Left lung (tissue), 10 donors: Measurements from ENCODE around the gene MTHFD2. TPM values are rescaled to one million over a fixed set of nuclear protein-coding genes. Genes with fewer than 3 reads are reported as not detected.

ENCODE experiments used
- ATAC-seq: fragments of 200-7000 bp; cut with Tn5 transposase; one replicate; pipeline ENCODE4 v1.9.1; 2020; ENCODE audit warnings: moderate library complexity
- DNase-seq, 4 donors: peaks; one replicate each; pipeline ENCODE4 v3.0.0-alpha.2; 2013 to 2020
- H3K27ac ChIP-seq, 2 donors: fragments of 200-600 bp; sonication (generic) in 1 of 2; one replicate each; pipeline versions ENCODE4 v1.5.0 to v1.8.0; 2020 to 2021
- H3K27me3 ChIP-seq, 2 donors: fragments of 200-600 bp; sonication (generic) in 1 of 2; one replicate each; pipeline versions ENCODE4 v1.5.0 to v1.8.0; 2020 to 2021
- H3K36me3 ChIP-seq, 2 donors: fragments of 200-600 bp; sonication (generic) in 1 of 2; one replicate each; pipeline versions ENCODE4 v1.5.0 to v1.8.0; 2020 to 2021
- H3K4me1 ChIP-seq, 2 donors: fragments of 200-600 bp; one replicate each; pipeline ENCODE4 v1.8.0; 2021
- H3K4me3 ChIP-seq, 2 donors: fragments of 200-600 bp; sonication (generic) in 1 of 2; one replicate each; pipeline versions ENCODE4 v1.5.0 to v1.8.0; 2020 to 2021; ENCODE audit warnings: mild to moderate bottlenecking in 1 of 2
- H3K9me3 ChIP-seq, 2 donors: fragments of 200-600 bp; sonication (generic) in 1 of 2; one replicate each; pipeline versions ENCODE4 v1.5.0 to v1.8.0; 2020 to 2021
- CTCF ChIP-seq, 2 donors: fragments of 200-600 bp; sonication (generic) in 1 of 2; IDR thresholded peaks; one replicate each; pipeline versions ENCODE4 v1.5.0 to v1.8.0; 2021; ENCODE audit warnings: antibody characterized with exemption in 2 of 2
- intact Hi-C, 2 donors: fragments of 100-400 bp; cut with DNase I; formaldehyde crosslinking; loops; one replicate each; pipeline versions ENCODE4 v1.11.2 to v1.14.2; 2022
- polyA plus RNA-seq, 6 donors: library from polyadenylated mRNA; unstranded; fragments of 120-200 nt; gene quantifications; one replicate each; pipeline ENCODE4 v1.2.1, GENCODE V29; 2013; ENCODE audit not compliant: insufficient read length in 6 of 6
- total RNA-seq, 2 donors: library from RNA; stranded (reverse); fragmentation: NEBNext Ultra II Directional; extraction: Animal tissue kit (Norgen Biotek cat#: 25700); gene quantifications; one replicate each; pipeline ENCODE4 v1.2.1, GENCODE V29; 2021
- donor health status: DM: no; HTN: yes; CAD: no.
- donor health status: DM: no; HTN: no; CAD: no.

The MTHFD2 gene
- total and polyA plus RNA-seq, 8 donors: 12.8 to 81.2 (median 16.2) TPM

DNA sequence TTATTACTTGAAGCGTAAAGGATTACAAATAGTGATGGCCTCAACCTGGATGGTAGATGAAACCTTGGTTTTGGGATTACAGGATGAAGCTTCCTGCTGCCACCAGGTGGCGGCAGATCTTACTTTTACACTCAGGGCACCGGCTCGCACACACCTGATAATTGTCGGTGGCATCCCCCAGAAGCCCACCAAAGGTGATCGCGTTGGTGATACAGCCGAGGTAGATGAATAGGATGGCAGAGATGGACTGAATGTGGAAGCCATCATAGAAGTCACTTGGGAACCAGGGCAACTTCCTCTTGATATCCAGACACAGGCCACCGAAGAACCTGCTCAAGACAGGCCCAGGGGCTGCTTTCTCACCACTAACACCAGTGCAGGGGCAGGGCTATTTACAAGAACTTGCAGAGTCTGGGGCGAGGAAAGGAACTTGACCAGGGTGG is 51.8 kb downstream of the MTHFD2 start:
- DNase-seq (peak in 3 of 4 donors; percentile 22 to 60 (median 40)), ATAC-seq (peak; percentile 82)
- TF ChIP-seq CTCF (IDR thresholded peaks at IDR 0.05): peak; percentile 66 to 74
- intact Hi-C loops: no loop called here
- Histone ChIP-seq H3K4me3 (no peak overlapping the region), H3K9me3 (no peaks in the 10 kb centered on the region), H3K36me3 (no peaks in the 10 kb centered on the region), H3K27me3 (no peaks in the 10 kb centered on the region), H3K27ac (no peak overlapping the region), H3K4me1 (no peaks in the 10 kb centered on the region)

- Histone ChIP-seq H3K27me3 (no peaks in the 10 kb centered on the region), H3K4me3 (no peak overlapping the region), H3K9me3 (no peaks in the 10 kb centered on the region), H3K27ac (no peak overlapping the region), H3K4me1 (no peaks in the 10 kb centered on the region), H3K36me3 (no peaks in the 10 kb centered on the region)
- ATAC-seq: no peak
- TF ChIP-seq CTCF (IDR thresholded peaks at IDR 0.05): no peak
- DNase-seq: no peak
- intact Hi-C loops: no loop called here
These were observed 53.6 kb downstream of the MTHFD2 start for GRCh38 chr2:74252036-74252435.

- no peak overlapping the region for H3K27ac ChIP-seq
- intact Hi-C loops: no loop called here
These were observed 54.4 kb downstream of the MTHFD2 start for GRCh38 chr2:74252862-74253261.

DNA sequence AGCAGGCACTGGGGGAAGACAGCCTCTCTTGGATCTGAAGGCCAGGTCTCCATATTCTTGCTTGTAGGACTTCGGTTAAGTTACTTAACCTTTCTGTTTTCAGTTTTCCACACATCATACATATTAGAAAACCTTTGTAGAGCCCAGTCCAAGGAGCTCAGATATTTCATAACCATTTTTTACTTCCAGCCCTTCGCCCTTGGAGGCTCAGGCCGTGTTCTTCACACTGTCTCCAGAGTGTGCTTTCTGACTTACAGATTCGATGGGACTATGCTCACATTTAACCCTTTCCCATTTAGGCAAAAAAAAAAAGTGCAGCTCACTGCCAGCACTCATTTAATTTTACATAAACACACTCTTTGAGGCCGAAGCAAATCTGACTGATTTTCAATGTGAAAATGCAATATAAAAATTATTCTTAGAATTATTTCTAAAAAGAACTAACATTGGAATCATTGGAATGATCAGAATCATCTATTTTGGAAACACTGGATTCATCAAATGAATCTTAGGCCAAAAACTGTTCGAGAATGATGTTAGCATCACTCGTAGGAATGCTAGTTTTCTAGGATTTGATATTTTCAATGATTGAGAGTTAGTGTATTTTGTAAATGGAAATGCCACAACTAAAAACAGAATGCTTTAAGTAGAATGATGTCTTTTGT is 55.0 kb downstream of the MTHFD2 start:
- Histone ChIP-seq H3K9me3 (no peaks in the 10 kb centered on the region), H3K27ac (no peak overlapping the region), H3K36me3 (no peaks in the 10 kb centered on the region), H3K27me3 (no peaks in the 10 kb centered on the region), H3K4me1 (no peaks in the 10 kb centered on the region), H3K4me3 (no peak overlapping the region)
- intact Hi-C loops: no loop called here
- ATAC-seq: no peak
- DNase-seq: no peak
- TF ChIP-seq CTCF (IDR thresholded peaks at IDR 0.05): no peak

More at GRCh38 chr2:74252862-74253261, 54.4 kb downstream of the MTHFD2 start:
- H3K9me3 ChIP-seq: no peaks in the 10 kb centered on the region
- H3K36me3 ChIP-seq: no peaks in the 10 kb centered on the region
- no peaks in the 10 kb centered on the region for H3K27me3 ChIP-seq
- H3K4me1 ChIP-seq: no peaks in the 10 kb centered on the region
- DNase-seq (no peak), ATAC-seq (no peak)
- no peak overlapping the region for H3K4me3 ChIP-seq
- no peak for TF ChIP-seq CTCF (IDR thresholded peaks at IDR 0.05)

DNA sequence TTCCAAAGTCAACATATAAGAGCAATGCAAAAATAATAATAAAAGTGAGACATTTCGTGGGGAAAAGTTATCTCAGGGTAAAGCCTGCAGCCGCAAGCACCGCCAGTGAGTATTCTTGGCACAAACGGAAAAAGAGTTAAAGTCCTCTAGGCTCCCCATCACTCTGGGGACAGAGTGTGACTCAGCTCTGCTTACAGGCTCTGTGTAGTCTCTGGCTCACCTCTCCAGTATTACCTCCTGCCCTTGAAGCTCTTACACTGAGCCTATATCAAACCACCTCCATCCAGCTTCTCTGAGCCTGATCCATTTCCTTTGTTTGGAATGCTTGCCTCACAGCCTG is 55.5 kb downstream of the MTHFD2 start:
- intact Hi-C loops: no loop called here
- H3K4me1 ChIP-seq: no peaks in the 10 kb centered on the region
- no peaks in the 10 kb centered on the region for H3K27me3 ChIP-seq
- H3K9me3 ChIP-seq: no peaks in the 10 kb centered on the region
- H3K4me3 ChIP-seq: no peak overlapping the region
- no peak for DNase-seq
- no peak for TF ChIP-seq CTCF (IDR thresholded peaks at IDR 0.05)
- no peak overlapping the region for H3K27ac ChIP-seq
- no peaks in the 10 kb centered on the region for H3K36me3 ChIP-seq
- no peak for ATAC-seq
